Vagina (tissue), 2 donors: ENCODE results near the gene S100A12.
"Not testable (repeated sequence)": the region's sequence is repeated elsewhere in the genome, so short reads cannot be mapped to it uniquely, and the experiment has no call there.

Experiments
- CTCF ChIP-seq, 3 experiments: fragments of 450-650 bp in 2 of 3; fragments of 200-600 bp in 1 of 3; sonication (generic) in 1 of 3; IDR thresholded peaks; one replicate each; pipeline ENCODE4 v1.5.1; 2017 to 2019; ENCODE audit warnings: antibody characterized with exemption in 3 of 3, mild to moderate bottlenecking in 2 of 3, moderate library complexity in 2 of 3
- POLR2A ChIP-seq, 2 donors: fragments of 450-650 bp; IDR thresholded peaks; one replicate each; pipeline ENCODE4 v1.6.1; 2017; ENCODE audit warnings: antibody characterized with exemption in 2 of 2, mild to moderate bottlenecking in 2 of 2, moderate library complexity in 2 of 2
- POLR2AphosphoS5 ChIP-seq, 2 donors: sonication (generic); formaldehyde crosslinking; IDR thresholded peaks; one replicate each; pipeline ENCODE4 v1.9.0; 2017; ENCODE audit warnings: antibody characterized with exemption in 2 of 2, mild to moderate bottlenecking in 2 of 2, low read depth in 1 of 2; ENCODE audit not compliant: insufficient read depth in 1 of 2

DNA sequence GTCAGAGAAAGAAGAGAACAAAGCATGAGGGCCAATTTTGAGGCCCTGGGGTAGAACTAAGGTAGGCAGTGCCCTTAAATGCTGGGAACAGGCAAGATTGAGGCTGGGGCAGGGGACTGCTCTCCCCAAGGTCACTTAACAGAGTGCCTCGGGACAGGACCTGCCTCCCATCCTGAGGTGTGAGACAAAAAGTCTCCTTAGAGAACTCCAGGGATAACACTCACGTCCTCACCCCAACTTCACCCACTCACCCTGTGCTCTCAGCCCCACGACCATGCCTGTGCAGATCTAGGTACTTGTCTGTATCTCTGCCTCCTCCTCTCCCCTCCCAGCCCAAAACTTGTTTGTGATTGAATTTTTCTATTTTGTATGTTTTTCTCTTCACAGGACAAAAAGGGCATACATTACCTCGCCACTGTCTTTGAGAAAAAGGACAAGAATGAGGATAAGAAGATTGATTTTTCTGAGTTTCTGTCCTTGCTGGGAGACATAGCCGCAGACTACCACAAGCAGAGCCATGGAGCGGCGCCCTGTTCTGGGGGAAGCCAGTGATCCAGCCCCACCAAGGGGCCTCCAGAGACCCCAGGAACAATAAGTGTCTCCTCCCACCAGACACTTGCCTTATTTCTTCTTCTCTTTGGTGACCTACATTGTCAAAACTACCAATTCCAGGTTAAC is 43.5 kb upstream of the S100A12 start:
- TF ChIP-seq CTCF (IDR thresholded peaks at IDR 0.05); POLR2A (IDR thresholded peaks at IDR 0.05); POLR2AphosphoS5 (IDR thresholded peaks at IDR 0.05; ENCODE audit: insufficient read depth in 1 of 2, low read depth in 1 of 2): not testable (repeated sequence)
